Measurements from ENCODE around the gene AOC1. TPM values are rescaled to one million over a fixed set of nuclear protein-coding genes. Genes with fewer than 3 reads are reported as not detected.

The AOC1 gene
- total and polyA plus RNA-seq, 2 of the 13 experiments (the other 11 are each of a cell fraction or from before 2014, with no cell fraction given): not detected

GRCh38 chr7:150807616-150808438 lies 44.5 kb upstream of the AOC1 start (continued):
- peak; percentile 89 for TF ChIP-seq ZNF331 (CRISPR knock-in tag; IDR thresholded peaks at IDR 0.05)
- TF ChIP-seq PPARG (CRISPR knock-in tag; conservative IDR thresholded peaks at IDR 0.05): 0 out of 2 replicates have a peak, but pooled peaks have one; percentile 23
- 0 out of 2 replicates have a peak, but pooled peaks have one; percentile 43 for TF ChIP-seq ZBTB34 (CRISPR knock-in tag; IDR thresholded peaks at IDR 0.05)
- peak; percentile 61; the same call in 1 of the 2 replicates for TF ChIP-seq HINFP (CRISPR knock-in tag; IDR thresholded peaks at IDR 0.05; ENCODE audit: low read depth)
- TF ChIP-seq ZNF567 (CRISPR knock-in tag; IDR thresholded peaks at IDR 0.05; ENCODE audit: borderline replicate concordance): 0 out of 2 replicates have a peak, but pooled peaks have one; percentile 52
- peak; percentile 83; the same call in 1 of the 2 replicates for TF ChIP-seq ZNF792 (CRISPR knock-in tag; IDR thresholded peaks at IDR 0.05)
- peak; percentile 51; the same call in 1 of the 2 replicates for TF ChIP-seq TMF1 (CRISPR knock-in tag; IDR thresholded peaks at IDR 0.05; ENCODE audit: low read depth)
- peak; percentile 82; the same call in 1 of the 2 replicates for TF ChIP-seq NFKB2 (CRISPR knock-in tag; IDR thresholded peaks at IDR 0.05; ENCODE audit: borderline replicate concordance)
- 0 out of 2 replicates have a peak, but pooled peaks have one; percentile 14 for TF ChIP-seq RERE (CRISPR knock-in tag; IDR thresholded peaks at IDR 0.05; ENCODE audit: low read depth)
- TF ChIP-seq ZBTB38 (CRISPR knock-in tag; IDR thresholded peaks at IDR 0.05): peak; percentile 24; the same call in 1 of the 2 replicates
- TF ChIP-seq PRMT3 (CRISPR knock-in tag; IDR thresholded peaks at IDR 0.05; ENCODE audit: borderline replicate concordance, low read depth): 0 out of 2 replicates have a peak, but pooled peaks have one; percentile 41
- peak; percentile 67; the same call in 1 of the 2 replicates for TF ChIP-seq CBX5 (CRISPR knock-in tag; IDR thresholded peaks at IDR 0.05; ENCODE audit: borderline replicate concordance)
- peak; percentile 59; the same call in 1 of the 2 replicates for TF ChIP-seq NRL (CRISPR knock-in tag; IDR thresholded peaks at IDR 0.05; ENCODE audit: borderline replicate concordance)
- peak; percentile 50; the same call in 1 of the 2 replicates for TF ChIP-seq SALL1 (CRISPR knock-in tag; IDR thresholded peaks at IDR 0.05)
- TF ChIP-seq IKZF5 (CRISPR knock-in tag; IDR thresholded peaks at IDR 0.05): peak; percentile 83

All from HepG2 (cell line).